ENCODE measurements around the gene GUCA2A. TPM values are rescaled to one million over a fixed set of nuclear protein-coding genes. Genes with fewer than 3 reads are reported as not detected.

GUCA2A gene
- total and polyA plus RNA-seq, 2 experiments from 2014 or later: not detected

- no peak overlapping the region for H3K4me3 ChIP-seq
- no peak overlapping the region for H3K27ac ChIP-seq
- H3K36me3 ChIP-seq: no peaks in the 10 kb centered on the region
- peaks cover 23% of the 10 kb centered on the region for H3K4me1 ChIP-seq (ENCODE audit: low read depth)
- no peaks in the 10 kb centered on the region for H3K27me3 ChIP-seq
- peak; percentile 63 to 67 for DNase-seq (ENCODE audit: low read depth in 1 of 2, low spot score in 1 of 2)
- peak; percentile 78 for TF ChIP-seq CTCF (IDR thresholded peaks at IDR 0.05; ENCODE audit: low read depth, low read length)
- H3K9me3 ChIP-seq (ENCODE audit: low read depth): no peaks in the 10 kb centered on the region
Measured at GRCh38 chr1:42176902-42177519, 12.5 kb upstream of the GUCA2A start.

- Histone ChIP-seq H3K9me3 (ENCODE audit: low read depth) (no peaks in the 10 kb centered on the region), H3K4me1 (ENCODE audit: low read depth) (peaks cover 23% of the 10 kb centered on the region), H3K27ac (peak overlapping the region; percentile 65), H3K4me3 (no peak overlapping the region), H3K27me3 (no peaks in the 10 kb centered on the region), H3K36me3 (no peaks in the 10 kb centered on the region)
- DNase-seq (ENCODE audit: low read depth in 1 of 2, low spot score in 1 of 2): no peak
- TF ChIP-seq CTCF (IDR thresholded peaks at IDR 0.05; ENCODE audit: low read depth, low read length): no peak
Measured at GRCh38 chr1:42175314-42176054, 10.9 kb upstream of the GUCA2A start.

- peaks cover 21% of the 10 kb centered on the region for H3K4me1 ChIP-seq (ENCODE audit: low read depth)
- H3K9me3 ChIP-seq (ENCODE audit: low read depth): no peaks in the 10 kb centered on the region
- no peaks in the 10 kb centered on the region for H3K27me3 ChIP-seq
- H3K27ac ChIP-seq: peak overlapping the region; percentile 65
- no peak for TF ChIP-seq CTCF (IDR thresholded peaks at IDR 0.05; ENCODE audit: low read depth, low read length)
- DNase-seq (ENCODE audit: low read depth in 1 of 2, low spot score in 1 of 2): peak in 1 of 2 donors; percentile 66
- H3K36me3 ChIP-seq: no peaks in the 10 kb centered on the region
- H3K4me3 ChIP-seq: no peak overlapping the region
Measured at GRCh38 chr1:42173961-42174735, 9.6 kb upstream of the GUCA2A start.

- H3K4me1 ChIP-seq (ENCODE audit: low read depth): peaks cover 13% of the 10 kb centered on the region
- peak; percentile 65 to 67 for DNase-seq (ENCODE audit: low read depth in 1 of 2, low spot score in 1 of 2)
- H3K4me3 ChIP-seq: no peak overlapping the region
- peak; percentile 98 for TF ChIP-seq CTCF (IDR thresholded peaks at IDR 0.05; ENCODE audit: low read depth, low read length)
- H3K36me3 ChIP-seq: no peaks in the 10 kb centered on the region
- H3K9me3 ChIP-seq (ENCODE audit: low read depth): no peaks in the 10 kb centered on the region
- H3K27ac ChIP-seq: peak overlapping the region; percentile 65
- H3K27me3 ChIP-seq: no peaks in the 10 kb centered on the region
Measured at GRCh38 chr1:42173155-42173933, 8.8 kb upstream of the GUCA2A start.
